MCF 10A (cell line): ENCODE data around the gene GRIP1. TPM values are rescaled to one million over a fixed set of nuclear protein-coding genes. Genes with fewer than 3 reads are reported as not detected.

Source experiments
- BruUV-seq: library from RNA; stranded (reverse); fragments of 400-500 nt; replicated peaks from 2 replicates; lab custom pipeline; 2021; lab: Mats Ljungman, UMichigan
- CTCF ChIA-PET: fragments of 300-600 bp; sonication (Branson Sonifier 250); formaldehyde crosslinking; extraction: SDS; loops from one replicate; lab custom pipeline; 2021; ENCODE audit warnings: antibody characterized with exemption, inconsistent platforms; lab: Yijun Ruan, JAX
- POLR2A ChIA-PET: fragments of 300-600, 350-650 bp; sonication (Branson Sonifier 250); formaldehyde crosslinking; extraction: SDS; loops from one replicate; lab custom pipeline; 2020; ENCODE audit warnings: antibody characterized with exemption, inconsistent platforms; lab: Yijun Ruan, JAX
- DNase-seq: peaks from one replicate; pipeline ENCODE4 v3.0.0-alpha.2; 2018; ENCODE audit not compliant: unreplicated experiment
- H3K27ac Mint-ChIP-seq: one replicate; pipeline ENCODE4 v1.8.0; 2022; ENCODE audit warnings: mild to moderate bottlenecking, low read depth, mixed read lengths; ENCODE audit not compliant: unreplicated experiment
- H3K27me3 Mint-ChIP-seq: one replicate; pipeline ENCODE4 v1.8.0; 2022; ENCODE audit warnings: mixed read lengths; ENCODE audit not compliant: insufficient read depth, unreplicated experiment
- H3K36me3 Mint-ChIP-seq: one replicate; pipeline ENCODE4 v1.8.0; 2022; ENCODE audit warnings: mild to moderate bottlenecking, moderate library complexity, mixed read lengths; ENCODE audit not compliant: insufficient read depth, unreplicated experiment
- H3K4me1 Mint-ChIP-seq: one replicate; pipeline ENCODE4 v1.8.0; 2022; ENCODE audit warnings: mixed read lengths; ENCODE audit not compliant: insufficient read depth, unreplicated experiment
- H3K4me3 Mint-ChIP-seq: one replicate; pipeline ENCODE4 v1.8.0; 2022; ENCODE audit warnings: mild to moderate bottlenecking, moderate library complexity, mixed read lengths; ENCODE audit not compliant: unreplicated experiment
- H3K9me3 Mint-ChIP-seq: one replicate; pipeline ENCODE4 v1.8.0; 2022; ENCODE audit warnings: mixed read lengths; ENCODE audit not compliant: unreplicated experiment
- intact Hi-C: fragments of 100-400 bp; cut with micrococcal nuclease; formaldehyde crosslinking; loops from 2 replicates; pipeline ENCODE4 v1.14.1; 2022
- total RNA-seq: library from RNA; stranded (reverse); gene quantifications from 2 replicates; pipeline ENCODE4 v1.2.3, GENCODE V29; 2022
- TF ChIP-seq, protein P1 (sequence below): fragments of 200-600 bp; IDR thresholded peaks from one replicate; pipeline ENCODE4 v1.8.0; 2022; ENCODE audit warnings: antibody characterized with exemption, mild to moderate bottlenecking; ENCODE audit not compliant: unreplicated experiment

GRIP1 gene
- total RNA-seq, 1 experiment from 2014 or later: 8.2 TPM

DNA sequence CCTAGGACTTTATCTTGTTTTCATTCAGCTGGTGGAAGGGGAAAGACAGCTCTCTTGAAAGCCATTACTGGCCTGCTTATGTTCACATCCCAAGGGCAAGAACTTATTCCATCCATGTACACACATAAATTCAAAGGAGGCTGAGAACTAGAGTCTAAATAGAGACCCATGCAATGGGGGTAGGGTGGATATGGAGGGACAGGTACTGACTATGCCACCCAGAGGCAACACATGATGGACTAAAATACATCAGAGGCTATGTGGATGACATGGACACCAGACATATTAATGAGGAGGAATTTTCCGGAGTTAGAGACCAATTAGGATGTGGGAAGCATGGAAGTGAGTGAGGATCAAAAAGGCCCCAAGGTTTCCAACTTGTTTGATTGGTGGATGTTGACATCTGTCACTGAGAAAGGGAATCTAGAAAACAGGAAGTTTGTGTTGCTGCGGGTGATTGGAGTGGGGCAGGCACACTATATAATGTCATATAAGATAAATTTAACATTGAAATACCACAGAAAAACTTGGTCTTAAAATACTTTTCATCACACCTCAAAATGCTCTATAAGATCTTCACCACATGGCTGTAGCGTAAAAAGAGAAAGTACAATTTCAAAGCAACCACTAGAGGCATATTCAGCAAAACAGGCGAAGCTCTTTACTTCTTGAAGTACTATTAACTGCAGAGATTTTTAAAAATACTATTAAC is 130.4 kb downstream of the GRIP1 start:
- Mint-ChIP-seq H3K27me3 (no peaks in the 10 kb centered on the region), H3K4me3 (no peak overlapping the region), H3K36me3 (no peaks in the 10 kb centered on the region), H3K27ac (no peak overlapping the region), H3K4me1 (no peaks in the 10 kb centered on the region), H3K9me3 (no peaks in the 10 kb centered on the region)
- CTCF ChIA-PET: interaction anchor here (0.5 to 0.6 kb wide), 2 partner anchors 63 to 86 kb away, joined by 3 to 5 read pairs; no protein-coding TSS in a partner anchor
- POLR2A ChIA-PET: no interaction called here
- intact Hi-C loops: no loop called here
- TF ChIP-seq, protein P1, sequence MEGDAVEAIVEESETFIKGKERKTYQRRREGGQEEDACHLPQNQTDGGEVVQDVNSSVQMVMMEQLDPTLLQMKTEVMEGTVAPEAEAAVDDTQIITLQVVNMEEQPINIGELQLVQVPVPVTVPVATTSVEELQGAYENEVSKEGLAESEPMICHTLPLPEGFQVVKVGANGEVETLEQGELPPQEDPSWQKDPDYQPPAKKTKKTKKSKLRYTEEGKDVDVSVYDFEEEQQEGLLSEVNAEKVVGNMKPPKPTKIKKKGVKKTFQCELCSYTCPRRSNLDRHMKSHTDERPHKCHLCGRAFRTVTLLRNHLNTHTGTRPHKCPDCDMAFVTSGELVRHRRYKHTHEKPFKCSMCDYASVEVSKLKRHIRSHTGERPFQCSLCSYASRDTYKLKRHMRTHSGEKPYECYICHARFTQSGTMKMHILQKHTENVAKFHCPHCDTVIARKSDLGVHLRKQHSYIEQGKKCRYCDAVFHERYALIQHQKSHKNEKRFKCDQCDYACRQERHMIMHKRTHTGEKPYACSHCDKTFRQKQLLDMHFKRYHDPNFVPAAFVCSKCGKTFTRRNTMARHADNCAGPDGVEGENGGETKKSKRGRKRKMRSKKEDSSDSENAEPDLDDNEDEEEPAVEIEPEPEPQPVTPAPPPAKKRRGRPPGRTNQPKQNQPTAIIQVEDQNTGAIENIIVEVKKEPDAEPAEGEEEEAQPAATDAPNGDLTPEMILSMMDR: no peak
- no peak for DNase-seq
- no TSS peak for BruUV-seq

GRCh38 chr12:66541426-66541825 is 137.4 kb downstream of the GRIP1 start:
- no peak overlapping the region for H3K4me3 Mint-ChIP-seq
- no TSS peak for BruUV-seq
- no peaks in the 10 kb centered on the region for H3K36me3 Mint-ChIP-seq
- TF ChIP-seq, protein P1: no peak
- no peak overlapping the region for H3K27ac Mint-ChIP-seq
- H3K27me3 Mint-ChIP-seq: no peaks in the 10 kb centered on the region
- CTCF ChIA-PET: interaction anchor here (0.7 kb wide), 1 partner anchor 153 kb away, joined by 3 read pairs; no protein-coding TSS in a partner anchor
- intact Hi-C loops: no loop called here
- H3K9me3 Mint-ChIP-seq: no peaks in the 10 kb centered on the region
- no peak for DNase-seq
- POLR2A ChIA-PET: no interaction called here
- H3K4me1 Mint-ChIP-seq: no peaks in the 10 kb centered on the region

DNA sequence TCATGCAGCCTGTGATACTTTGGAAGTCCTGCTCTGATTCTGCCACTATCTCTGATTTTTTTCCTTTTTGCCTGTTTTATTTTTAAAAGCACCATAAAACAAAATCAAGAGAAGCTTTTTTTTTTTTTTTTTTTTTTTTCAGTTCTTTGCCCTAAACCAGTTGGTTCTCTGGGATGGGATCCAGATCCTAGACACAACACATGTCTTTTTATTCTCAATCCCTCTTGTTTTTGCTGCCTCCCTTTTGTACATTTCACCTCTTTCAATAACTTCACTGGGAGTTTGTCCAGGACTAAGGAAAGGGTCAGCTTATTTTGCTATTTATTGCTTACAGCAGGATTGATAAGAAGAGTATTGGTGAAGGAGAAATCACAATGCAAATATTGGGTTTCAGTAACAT is 139.4 kb downstream of the GRIP1 start:
- H3K4me1 Mint-ChIP-seq: no peaks in the 10 kb centered on the region
- H3K36me3 Mint-ChIP-seq: no peaks in the 10 kb centered on the region
- intact Hi-C loops: no loop called here
- no TSS peak for BruUV-seq
- no peak for DNase-seq
- CTCF ChIA-PET: interaction anchor here (0.6 to 0.7 kb wide), 3 partner anchors 204 to 315 kb away, joined by 3 to 4 read pairs (median 3); no protein-coding TSS in a partner anchor
- TF ChIP-seq, protein P1: no peak
- POLR2A ChIA-PET: no interaction called here
- no peaks in the 10 kb centered on the region for H3K9me3 Mint-ChIP-seq
- no peak overlapping the region for H3K4me3 Mint-ChIP-seq
- H3K27ac Mint-ChIP-seq: no peak overlapping the region
- H3K27me3 Mint-ChIP-seq: no peaks in the 10 kb centered on the region

DNA sequence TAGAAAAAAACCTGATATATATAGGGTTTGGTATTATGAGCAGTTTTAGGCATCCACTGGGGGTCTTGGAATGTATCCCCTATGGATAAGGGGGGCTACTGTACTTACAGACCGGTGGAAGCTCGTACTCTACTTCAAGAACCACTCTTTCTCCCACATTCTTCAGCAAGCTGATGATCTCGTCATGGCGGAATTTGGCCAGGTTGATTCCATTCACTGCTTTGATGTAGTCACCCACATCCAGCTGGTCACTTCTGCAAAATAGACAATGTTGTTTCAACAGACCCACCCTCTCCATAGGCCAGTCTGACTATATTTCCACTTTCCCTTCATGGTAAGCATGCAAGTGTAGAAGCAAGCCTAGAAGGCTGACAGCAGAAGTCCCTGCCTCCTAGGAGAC is 139.9 kb downstream of the GRIP1 start:
- Mint-ChIP-seq H3K4me1 (no peaks in the 10 kb centered on the region), H3K27me3 (no peaks in the 10 kb centered on the region), H3K36me3 (no peaks in the 10 kb centered on the region), H3K9me3 (no peaks in the 10 kb centered on the region), H3K27ac (no peak overlapping the region), H3K4me3 (no peak overlapping the region)
- no peak for DNase-seq
- intact Hi-C loops: no loop called here
- BruUV-seq: no TSS peak
- POLR2A ChIA-PET: no interaction called here
- CTCF ChIA-PET: interaction anchor here (0.6 to 0.7 kb wide), 2 partner anchors 204 to 315 kb away, joined by 3 to 4 read pairs; no protein-coding TSS in a partner anchor
- TF ChIP-seq, protein P1: no peak
